Mesothelial cell of epicardium (in vitro differentiated cells): Measurements from ENCODE around the gene OBSL1. TPM values are rescaled to one million over a fixed set of nuclear protein-coding genes. Genes with fewer than 3 reads are reported as not detected.

Experiments used
- DNase-seq, 2 experiments: peaks; one replicate each; pipeline ENCODE4 v3.0.0; 2021; ENCODE audit warnings: low spot score in 2 of 2; ENCODE audit not compliant: unreplicated experiment in 2 of 2
- H3K27ac Mint-ChIP-seq: 2 replicates; pipeline ENCODE4 v1.8.0; 2021; ENCODE audit warnings: mixed read lengths
- H3K27me3 Mint-ChIP-seq: 2 replicates; pipeline ENCODE4 v1.8.0; 2021; ENCODE audit warnings: low read depth, mixed read lengths
- H3K36me3 Mint-ChIP-seq: 2 replicates; pipeline ENCODE4 v1.8.0; 2021; ENCODE audit warnings: mixed read lengths
- H3K4me1 Mint-ChIP-seq: 2 replicates; pipeline ENCODE4 v1.8.0; 2021; ENCODE audit warnings: mixed read lengths
- H3K4me3 Mint-ChIP-seq: 2 replicates; pipeline ENCODE4 v1.8.0; 2021; ENCODE audit warnings: mild to moderate bottlenecking, moderate library complexity, mixed read lengths
- H3K9me3 Mint-ChIP-seq: 2 replicates; pipeline ENCODE4 v1.8.0; 2021; ENCODE audit warnings: mixed read lengths
- CTCF ChIP-seq: fragments of 200-600 bp; sonication (generic); IDR thresholded peaks from one replicate; pipeline ENCODE4 v1.5.0; 2021; ENCODE audit warnings: antibody characterized with exemption; ENCODE audit not compliant: unreplicated experiment
- total RNA-seq: library from RNA; stranded (reverse); gene quantifications from 3 replicates; pipeline ENCODE4 v1.2.1, GENCODE V29; 2021

The OBSL1 gene
- total RNA-seq, 1 donor from 2014 or later: 319 TPM

- DNase-seq: no peak
- no peak overlapping the region for H3K4me3 Mint-ChIP-seq
- no peak for TF ChIP-seq CTCF
- H3K4me1 Mint-ChIP-seq: peaks cover 50% of the 10 kb centered on the region
- H3K27me3 Mint-ChIP-seq: peaks cover 63% of the 10 kb centered on the region
- no peaks in the 10 kb centered on the region for H3K9me3 Mint-ChIP-seq
- no peak overlapping the region for H3K27ac Mint-ChIP-seq
- H3K36me3 Mint-ChIP-seq: no peaks in the 10 kb centered on the region
Measured at GRCh38 chr2:219523031-219523671, 48.2 kb downstream of the OBSL1 start.

GRCh38 chr2:219522111-219523030 is 49.0 kb downstream of the OBSL1 start:
- TF ChIP-seq CTCF: no peak
- Mint-ChIP-seq H3K4me1 (peaks cover 58% of the 10 kb centered on the region), H3K27me3 (peaks cover 63% of the 10 kb centered on the region), H3K4me3 (peak overlapping the region; percentile 50), H3K36me3 (no peaks in the 10 kb centered on the region), H3K27ac (peak overlapping the region; percentile 28), H3K9me3 (no peaks in the 10 kb centered on the region)
- peak in 1 of 2 experiments; percentile 78 for DNase-seq

GRCh38 chr2:219521066-219521880 is 50.1 kb downstream of the OBSL1 start:
- H3K9me3 Mint-ChIP-seq: no peaks in the 10 kb centered on the region
- H3K27me3 Mint-ChIP-seq: peaks cover 63% of the 10 kb centered on the region
- peaks cover 51% of the 10 kb centered on the region for H3K4me1 Mint-ChIP-seq
- peak; percentile 59 for TF ChIP-seq CTCF
- H3K4me3 Mint-ChIP-seq: peak overlapping the region; percentile 50
- H3K27ac Mint-ChIP-seq: peak overlapping the region; percentile 40
- H3K36me3 Mint-ChIP-seq: no peaks in the 10 kb centered on the region
- DNase-seq: no peak

GRCh38 chr2:219520079-219520478 is 51.3 kb downstream of the OBSL1 start:
- TF ChIP-seq CTCF: no peak
- no peak for DNase-seq
- Mint-ChIP-seq H3K4me3 (no peak overlapping the region), H3K27ac (no peak overlapping the region), H3K27me3 (peaks cover 65% of the 10 kb centered on the region), H3K4me1 (peaks cover 41% of the 10 kb centered on the region), H3K9me3 (no peaks in the 10 kb centered on the region), H3K36me3 (no peaks in the 10 kb centered on the region)

GRCh38 chr2:219519526-219519916 is 51.8 kb downstream of the OBSL1 start:
- Mint-ChIP-seq H3K27ac (no peak overlapping the region), H3K4me3 (no peak overlapping the region), H3K4me1 (peaks cover 41% of the 10 kb centered on the region), H3K27me3 (peaks cover 67% of the 10 kb centered on the region), H3K9me3 (no peaks in the 10 kb centered on the region), H3K36me3 (no peaks in the 10 kb centered on the region)
- DNase-seq: no peak
- TF ChIP-seq CTCF: no peak
